ENCODE data around the gene SFXN1. TPM values are rescaled to one million over a fixed set of nuclear protein-coding genes. Genes with fewer than 3 reads are reported as not detected.

Gene SFXN1
- total and polyA plus RNA-seq, 2 donors (not counting 3 experiments of a cell fraction or from before 2014, with no cell fraction given) = 61.7 to 69.3 TPM

DNA sequence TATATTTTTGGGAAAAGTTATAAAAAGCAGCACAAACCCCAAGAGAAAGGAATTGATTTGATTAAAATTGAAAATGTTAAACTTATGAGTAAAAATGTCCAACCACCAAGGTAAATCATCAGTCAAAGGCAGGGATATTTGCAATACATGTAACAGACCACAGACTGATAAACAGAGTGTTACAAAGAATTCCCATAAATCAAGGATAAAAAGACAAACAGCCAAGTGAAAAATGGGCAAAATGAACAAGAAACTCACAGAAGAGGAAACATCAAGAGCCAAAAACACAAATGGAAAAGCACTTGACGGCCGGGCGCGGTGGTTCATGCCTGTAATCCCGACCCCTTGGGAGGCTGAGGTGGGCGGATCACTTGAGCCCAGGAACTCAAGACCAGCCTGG, 98.2 kb downstream of the SFXN1 start:
- BruUV-seq (replicated peaks) = no TSS peak

More for the DNA sequence above, 98.2 kb downstream of the SFXN1 start:
- H3K4me3 ChIP-seq (replicated peaks in 1 of 3; ENCODE audit: insufficient read depth in 1 of 3, low read depth in 1 of 3, low read length in 3 of 3) = no peak overlapping the region
- no peaks in the 10 kb centered on the region for H3K79me2 ChIP-seq (ENCODE audit: control insufficient read depth, insufficient read depth, low read length)
- no peaks in the 10 kb centered on the region for H3K36me3 ChIP-seq (ENCODE audit: control insufficient read depth in 2 of 2, extremely low read depth in 1 of 2, insufficient read depth in 2 of 2, low read length in 2 of 2)
- CTCF ChIA-PET = no interaction called here
- H3K4me1 ChIP-seq (ENCODE audit: control insufficient read depth, extremely low read depth, insufficient read depth, low read length) = no peaks in the 10 kb centered on the region
- dilution Hi-C loops (cut with MboI; ENCODE audit: extremely low pct_ligation_motif_present, low sequenced_read_pairs) (no loop called here), intact Hi-C loops (cut with micrococcal nuclease) (no loop called here)
- H3K9ac ChIP-seq (replicated peaks; ENCODE audit: extremely low read depth, insufficient read depth, low read length) = no peak overlapping the region
- H3K9me1 ChIP-seq (replicated peaks; ENCODE audit: control insufficient read depth, extremely low read depth, insufficient read depth, low read length) = no peaks in the 10 kb centered on the region
- H3K27ac ChIP-seq (ENCODE audit: insufficient read depth, low read depth, low read length) = no peak overlapping the region
- H3K9me3 ChIP-seq (replicated peaks; ENCODE audit: control insufficient read depth, insufficient read depth, low read length) = peaks cover 2% of the 10 kb centered on the region
- no peak for FAIRE-seq
- H3K27me3 ChIP-seq (ENCODE audit: control insufficient read depth in 2 of 2, insufficient read depth in 2 of 2, low read length in 2 of 2) = no peaks in the 10 kb centered on the region
- H4K20me1 ChIP-seq (replicated peaks; ENCODE audit: control insufficient read depth, extremely low read depth, insufficient read depth, low read length) = no peaks in the 10 kb centered on the region
- DNase-seq (ENCODE audit: low read depth, low spot score) = no peak
- H2AFZ ChIP-seq (ENCODE audit: low read depth, low read length) = no peak overlapping the region
- no peak overlapping the region for H3K4me2 ChIP-seq (ENCODE audit: insufficient read depth, low read length)
- TF ChIP-seq MYC (IDR thresholded peaks at IDR 0.05; ENCODE audit: low read depth, low read length) (no peak), POLR2AphosphoS5 (IDR thresholded peaks at IDR 0.05; ENCODE audit: insufficient read depth, low read depth, low read length) (no peak), FOS (IDR thresholded peaks at IDR 0.05; ENCODE audit: borderline replicate concordance, insufficient read depth, low read length) (no peak)
- TF ChIP-seq, protein P1, sequence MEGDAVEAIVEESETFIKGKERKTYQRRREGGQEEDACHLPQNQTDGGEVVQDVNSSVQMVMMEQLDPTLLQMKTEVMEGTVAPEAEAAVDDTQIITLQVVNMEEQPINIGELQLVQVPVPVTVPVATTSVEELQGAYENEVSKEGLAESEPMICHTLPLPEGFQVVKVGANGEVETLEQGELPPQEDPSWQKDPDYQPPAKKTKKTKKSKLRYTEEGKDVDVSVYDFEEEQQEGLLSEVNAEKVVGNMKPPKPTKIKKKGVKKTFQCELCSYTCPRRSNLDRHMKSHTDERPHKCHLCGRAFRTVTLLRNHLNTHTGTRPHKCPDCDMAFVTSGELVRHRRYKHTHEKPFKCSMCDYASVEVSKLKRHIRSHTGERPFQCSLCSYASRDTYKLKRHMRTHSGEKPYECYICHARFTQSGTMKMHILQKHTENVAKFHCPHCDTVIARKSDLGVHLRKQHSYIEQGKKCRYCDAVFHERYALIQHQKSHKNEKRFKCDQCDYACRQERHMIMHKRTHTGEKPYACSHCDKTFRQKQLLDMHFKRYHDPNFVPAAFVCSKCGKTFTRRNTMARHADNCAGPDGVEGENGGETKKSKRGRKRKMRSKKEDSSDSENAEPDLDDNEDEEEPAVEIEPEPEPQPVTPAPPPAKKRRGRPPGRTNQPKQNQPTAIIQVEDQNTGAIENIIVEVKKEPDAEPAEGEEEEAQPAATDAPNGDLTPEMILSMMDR (IDR thresholded peaks at IDR 0.05; ENCODE audit: extremely low read depth in 1 of 2, insufficient read depth in 1 of 2, low read depth in 1 of 2, low read length in 2 of 2) = no peak
- TF ChIP-seq, protein P2, sequence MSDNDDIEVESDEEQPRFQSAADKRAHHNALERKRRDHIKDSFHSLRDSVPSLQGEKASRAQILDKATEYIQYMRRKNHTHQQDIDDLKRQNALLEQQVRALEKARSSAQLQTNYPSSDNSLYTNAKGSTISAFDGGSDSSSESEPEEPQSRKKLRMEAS (IDR thresholded peaks at IDR 0.05; ENCODE audit: insufficient read depth, insufficient read length) = no peak
- POLR2A ChIA-PET = no interaction called here

Other genes with a start within 250 kb of the SFXN1 start
- not detected in 2 replicates for gene DRD1, start 34.4 kb upstream of the SFXN1 start, total RNA-seq
- not detected in 2 replicates for gene DRD1, start 34.4 kb upstream of the SFXN1 start, polyA plus RNA-seq
- not detected in 2 replicates for gene HRH2, start 179.5 kb downstream of the SFXN1 start, total RNA-seq
- gene HRH2, start 179.5 kb downstream of the SFXN1 start, polyA plus RNA-seq = not detected in 2 replicates